IMR-90 (cell line): Measurements from ENCODE around the gene PPP6R3.

Experiments
- CTCF ChIP-seq: conservative IDR thresholded peaks from 2 replicates; pipeline ENCODE4 v1.5.1; 2012; ENCODE audit warnings: mild to moderate bottlenecking, low read depth, low read length, improper control_type of control experiment
- ELK1 ChIP-seq: fragments of 150-350 bp; IDR thresholded peaks from 2 replicates; pipeline ENCODE4 v1.6.1; 2016; ENCODE audit warnings: low read depth, mild to moderate bottlenecking, low read length, moderate library complexity, borderline replicate concordance
- MAZ ChIP-seq: IDR thresholded peaks from 2 replicates; pipeline ENCODE4 v1.6.1; 2012; ENCODE audit warnings: low read depth, mild to moderate bottlenecking, low read length, improper control_type of control experiment, moderate library complexity, borderline replicate concordance

- no peak for TF ChIP-seq MAZ
- TF ChIP-seq CTCF, result no peak
- TF ChIP-seq ELK1, result no peak
These were observed 65.4 kb downstream of the PPP6R3 start for GRCh38 chr11:68525930-68526329.
